LNCaP clone FGC (cell line): ENCODE data around the gene ATAD3B.

Experiments
- DNase-seq: peaks from one replicate; pipeline ENCODE4 v3.0.0-alpha.2; 2011; ENCODE audit warnings: low read depth
- H3K4me3 ChIP-seq: 2 replicates; pipeline ENCODE4 v1.5.1; 2011; ENCODE audit warnings: mild to moderate bottlenecking, low read depth, low read length, control low read depth
- CTCF ChIP-seq: IDR thresholded peaks from 2 replicates; pipeline ENCODE4 v1.5.1; 2012; ENCODE audit warnings: mild to moderate bottlenecking; ENCODE audit not compliant: control insufficient read depth, insufficient read depth; ENCODE audit errors: extremely low read depth

ATAD3B gene

GRCh38 chr1:1430114-1430982 lies 41.2 kb upstream of the ATAD3B start:
- H3K4me3 ChIP-seq: no peak overlapping the region
- TF ChIP-seq CTCF: no peak
- no peak for DNase-seq

GRCh38 chr1:1430992-1431844 lies 40.3 kb upstream of the ATAD3B start:
- H3K4me3 ChIP-seq: no peak overlapping the region
- TF ChIP-seq CTCF: no peak
- DNase-seq: no peak

GRCh38 chr1:1431845-1432273 lies 39.7 kb upstream of the ATAD3B start:
- no peak overlapping the region for H3K4me3 ChIP-seq
- DNase-seq: no peak
- TF ChIP-seq CTCF: no peak

- TF ChIP-seq CTCF: no peak
- peak overlapping the region; percentile 39 for H3K4me3 ChIP-seq
- DNase-seq: no peak
Observed at GRCh38 chr1:1432274-1432950, 39.2 kb upstream of the ATAD3B start.

GRCh38 chr1:1432951-1433803 lies 38.4 kb upstream of the ATAD3B start:
- H3K4me3 ChIP-seq: peak overlapping the region; percentile 39
- DNase-seq: peak; percentile 67
- TF ChIP-seq CTCF: no peak

- no peak for TF ChIP-seq CTCF
- H3K4me3 ChIP-seq: peak overlapping the region; percentile 39
- DNase-seq: no peak
Observed at GRCh38 chr1:1433804-1434130, 37.8 kb upstream of the ATAD3B start.
